NCI-H1048 (cell line): ENCODE results near the gene SRRM2.
A peak's percentile ranks its signal among the peaks of the same experiment; 100 is the strongest.

Experiments used
- DNase-seq: peaks from one replicate; lab custom pipeline; 2025; lab: John Stamatoyannopoulos, UW

SRRM2 gene

DNA sequence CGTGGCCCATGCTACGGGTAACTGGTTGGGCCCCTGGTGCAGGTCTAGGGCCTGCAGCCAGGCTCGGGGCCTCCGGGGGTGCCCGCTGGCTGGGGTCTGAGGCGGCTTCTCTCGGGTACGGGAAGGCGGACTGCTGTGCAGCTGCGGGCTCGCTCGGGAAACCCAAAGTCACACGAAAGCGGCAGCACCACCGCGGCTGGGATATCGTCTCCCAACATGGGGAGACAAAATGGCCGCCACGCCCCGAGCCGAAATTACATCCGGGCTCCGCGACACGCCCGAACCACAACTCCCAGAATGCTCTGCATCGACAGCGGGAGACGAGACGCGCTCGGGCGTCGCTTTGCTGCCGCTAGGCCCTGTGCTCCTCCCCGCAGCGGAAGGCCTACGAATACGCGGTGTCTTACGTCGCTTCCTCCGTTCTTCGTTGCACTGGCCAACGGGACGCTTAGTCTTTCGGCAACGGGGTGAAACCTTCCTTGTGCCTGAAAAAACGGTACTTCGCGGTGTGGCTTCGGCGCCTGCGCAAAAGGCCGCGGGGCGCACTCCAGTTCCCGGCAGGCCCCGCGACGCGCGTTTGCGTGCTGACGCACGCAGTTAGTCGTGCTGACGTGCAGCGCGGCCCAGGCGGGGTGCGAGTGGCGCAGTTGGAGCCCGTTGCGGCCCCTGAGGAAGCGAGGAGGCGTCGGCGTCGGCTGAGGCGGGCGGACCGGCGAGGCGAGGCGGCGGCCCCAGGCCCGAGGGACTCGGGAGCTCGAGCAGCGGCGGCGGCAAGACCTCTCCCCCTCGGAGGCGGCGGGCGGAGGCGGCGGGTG, at the start of gene SRRM2:
TSS of gene SRRM2 (plus strand) at position 604 of the 815 bp plus-strand sequence. CDS start 3,727 bp downstream, outside the sequence.
- DNase-seq, result peak; percentile 40

DNA sequence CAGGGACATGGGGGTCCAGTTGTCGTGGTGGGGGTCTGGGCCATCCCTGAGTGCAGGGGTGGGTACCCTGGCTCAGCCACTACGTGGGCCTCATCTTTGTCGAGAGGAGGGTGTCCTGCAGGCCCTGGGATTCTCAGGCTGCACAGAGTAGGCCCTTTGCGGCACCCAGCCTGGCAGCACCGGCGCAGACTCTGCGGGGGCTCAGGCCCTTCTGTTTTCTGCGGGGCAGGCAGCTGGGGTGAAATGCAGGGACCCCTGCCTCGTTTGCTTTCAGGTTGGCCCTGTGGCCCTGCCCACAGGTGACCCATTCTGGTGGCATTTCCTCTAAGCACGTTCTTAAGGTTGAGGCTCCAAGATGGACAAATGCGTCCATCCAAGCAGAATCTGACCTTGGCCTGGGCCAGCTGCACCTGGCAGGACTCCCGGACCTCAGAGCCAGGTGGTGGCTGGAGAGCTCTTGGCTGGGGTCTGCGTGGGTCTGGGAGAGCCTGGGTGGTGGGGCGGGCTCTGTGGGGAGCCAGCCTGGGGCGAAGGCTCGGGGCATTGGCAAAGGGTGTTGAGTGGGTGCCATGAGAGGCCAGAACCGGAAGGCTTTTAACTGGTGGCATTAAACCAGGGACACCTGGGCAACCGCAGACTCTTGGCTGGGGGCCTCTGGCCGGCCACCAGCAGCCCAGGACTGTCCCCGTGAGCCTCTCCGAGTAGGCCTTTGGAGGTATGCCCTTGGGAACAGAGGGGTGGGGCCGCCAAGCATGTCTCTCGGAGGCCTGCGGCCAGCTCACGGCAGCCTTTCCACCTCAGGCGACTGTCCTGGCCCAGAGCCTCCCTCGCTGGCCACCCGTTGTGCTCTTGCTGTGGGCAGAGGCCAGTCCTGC, 49.3 kb upstream of the SRRM2 start:
- DNase-seq, result no peak

DNA sequence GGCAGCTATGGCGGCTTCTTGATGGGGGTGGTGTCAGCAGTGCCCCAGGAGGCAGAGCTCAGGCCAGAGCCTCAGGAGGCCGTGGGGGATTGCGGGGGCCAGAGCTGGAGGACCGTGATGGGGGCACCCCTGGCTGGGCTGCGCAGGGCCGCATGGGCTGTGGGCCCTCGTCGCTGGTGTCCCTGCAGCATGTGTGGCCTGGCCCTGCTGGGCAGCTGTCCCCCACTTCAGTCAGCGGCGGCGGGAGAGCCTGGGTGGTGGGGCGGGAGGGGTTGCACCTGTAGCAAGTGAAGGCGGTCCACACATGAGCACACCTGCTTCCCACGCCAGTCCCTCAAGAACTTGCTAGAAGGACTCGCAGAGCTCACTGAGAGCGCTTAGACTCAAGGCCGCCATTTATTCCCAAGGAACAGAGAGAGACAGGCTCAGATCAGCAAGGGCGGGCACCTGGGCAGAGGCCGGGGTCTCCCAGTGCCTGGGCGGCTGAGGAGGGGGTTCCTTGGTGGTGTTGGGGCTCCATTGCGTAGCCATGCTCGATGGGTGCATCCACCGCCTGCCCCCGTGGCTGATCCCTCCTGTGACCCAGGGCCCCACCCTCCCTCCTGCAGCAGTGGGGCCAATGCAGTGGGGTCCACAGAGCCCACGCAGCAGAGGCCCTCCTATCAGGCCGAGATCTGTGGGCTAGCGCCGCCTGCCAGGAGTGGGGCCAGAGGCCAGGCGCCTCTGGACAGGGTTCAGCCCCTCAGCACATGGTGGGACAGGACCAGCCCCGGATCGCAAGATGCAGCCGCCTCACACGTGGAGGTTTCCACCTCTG, 48.1 kb upstream of the SRRM2 start:
- no peak for DNase-seq

DNA sequence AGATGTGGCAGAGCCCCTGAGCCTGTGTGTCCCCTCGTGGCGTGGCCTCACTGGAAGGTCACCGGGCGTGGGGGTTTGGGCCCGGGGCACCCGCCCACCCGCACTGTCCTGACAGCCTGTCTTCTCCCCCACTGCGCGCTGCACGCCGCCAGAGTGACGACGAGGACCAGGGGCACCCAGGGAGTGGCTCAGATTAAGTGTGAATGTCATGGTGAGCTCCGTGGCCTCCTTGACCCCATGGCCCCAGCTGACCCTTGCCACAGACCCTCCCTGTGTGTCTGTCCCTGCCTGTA, 47.5 kb upstream of the SRRM2 start:
- DNase-seq, result no peak

DNA sequence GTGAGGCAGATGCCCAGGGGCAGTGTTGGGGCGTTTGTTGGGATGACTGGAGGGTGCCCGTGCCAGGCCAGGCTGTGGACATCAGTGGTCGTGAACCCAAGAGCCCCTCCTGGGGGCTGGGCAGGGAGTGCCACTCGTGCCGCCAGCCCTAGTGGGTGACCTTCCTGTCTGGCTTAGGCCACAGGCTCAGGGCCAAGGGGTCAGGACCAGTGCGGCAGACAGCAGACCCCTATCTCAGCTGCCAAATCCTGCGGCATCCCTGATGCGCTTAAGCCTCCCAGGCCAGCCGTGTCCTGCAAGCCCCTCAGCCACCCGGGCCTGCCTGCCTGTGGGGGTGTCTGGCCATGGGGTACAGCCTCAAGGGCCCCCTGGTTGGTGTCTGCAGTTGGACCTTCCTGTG, 47.1 kb upstream of the SRRM2 start:
- DNase-seq, result no peak

DNA sequence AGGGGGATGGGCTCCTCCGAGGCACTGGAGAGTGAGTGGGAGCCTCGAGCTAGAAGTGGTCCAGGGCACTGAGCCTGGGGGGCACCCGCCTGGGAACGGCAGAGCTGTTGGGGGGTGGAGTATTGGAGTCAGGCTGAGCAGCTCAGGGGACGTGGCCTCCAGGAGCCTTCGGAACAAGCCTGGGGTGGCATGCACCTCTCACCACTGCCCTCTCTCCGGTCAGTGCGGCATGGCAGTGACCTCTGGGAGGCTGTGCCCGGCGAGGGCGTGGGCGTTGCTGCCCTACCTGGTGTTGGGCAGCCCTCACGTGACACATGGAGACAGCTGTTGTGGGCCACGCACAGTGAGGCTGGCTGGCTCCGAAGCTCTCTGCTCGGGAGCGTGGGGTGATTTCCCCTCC, 46.4 kb upstream of the SRRM2 start:
- DNase-seq, result no peak

DNA sequence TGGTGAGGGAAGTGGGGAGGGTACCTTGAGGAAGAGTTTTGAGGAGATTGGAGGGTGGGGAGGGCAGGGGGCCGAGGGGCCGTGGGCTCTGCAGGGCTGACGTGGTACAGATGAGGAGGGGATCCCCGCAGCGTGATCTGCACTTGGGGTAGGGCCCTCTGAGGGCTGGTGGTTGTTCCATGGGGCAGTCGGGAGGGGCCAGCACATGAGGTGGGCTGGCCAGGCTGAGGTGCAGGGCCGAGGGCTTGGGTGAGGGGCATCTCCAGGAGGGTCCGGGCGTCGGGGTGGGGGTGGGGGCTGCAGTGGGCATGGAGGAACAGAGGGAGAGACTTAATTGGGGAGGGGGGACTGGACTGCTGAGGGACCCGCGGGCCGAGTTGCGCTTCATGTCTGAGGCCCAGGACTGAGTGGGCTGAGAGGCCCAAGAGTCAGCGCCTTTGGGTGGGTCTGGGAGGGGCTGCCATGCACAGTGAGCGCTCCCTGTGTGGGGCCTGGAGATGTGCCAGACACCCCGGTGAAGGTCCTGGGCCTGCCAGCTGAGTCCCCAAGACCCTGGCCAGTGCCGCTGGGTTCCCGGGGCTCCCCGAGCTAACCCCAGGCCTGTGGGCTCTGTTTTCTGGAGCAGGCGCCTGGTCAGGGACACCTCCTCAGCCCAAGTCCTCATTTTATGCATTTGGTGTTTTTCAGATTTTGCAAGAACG, 45.7 kb upstream of the SRRM2 start:
- DNase-seq, result no peak

DNA sequence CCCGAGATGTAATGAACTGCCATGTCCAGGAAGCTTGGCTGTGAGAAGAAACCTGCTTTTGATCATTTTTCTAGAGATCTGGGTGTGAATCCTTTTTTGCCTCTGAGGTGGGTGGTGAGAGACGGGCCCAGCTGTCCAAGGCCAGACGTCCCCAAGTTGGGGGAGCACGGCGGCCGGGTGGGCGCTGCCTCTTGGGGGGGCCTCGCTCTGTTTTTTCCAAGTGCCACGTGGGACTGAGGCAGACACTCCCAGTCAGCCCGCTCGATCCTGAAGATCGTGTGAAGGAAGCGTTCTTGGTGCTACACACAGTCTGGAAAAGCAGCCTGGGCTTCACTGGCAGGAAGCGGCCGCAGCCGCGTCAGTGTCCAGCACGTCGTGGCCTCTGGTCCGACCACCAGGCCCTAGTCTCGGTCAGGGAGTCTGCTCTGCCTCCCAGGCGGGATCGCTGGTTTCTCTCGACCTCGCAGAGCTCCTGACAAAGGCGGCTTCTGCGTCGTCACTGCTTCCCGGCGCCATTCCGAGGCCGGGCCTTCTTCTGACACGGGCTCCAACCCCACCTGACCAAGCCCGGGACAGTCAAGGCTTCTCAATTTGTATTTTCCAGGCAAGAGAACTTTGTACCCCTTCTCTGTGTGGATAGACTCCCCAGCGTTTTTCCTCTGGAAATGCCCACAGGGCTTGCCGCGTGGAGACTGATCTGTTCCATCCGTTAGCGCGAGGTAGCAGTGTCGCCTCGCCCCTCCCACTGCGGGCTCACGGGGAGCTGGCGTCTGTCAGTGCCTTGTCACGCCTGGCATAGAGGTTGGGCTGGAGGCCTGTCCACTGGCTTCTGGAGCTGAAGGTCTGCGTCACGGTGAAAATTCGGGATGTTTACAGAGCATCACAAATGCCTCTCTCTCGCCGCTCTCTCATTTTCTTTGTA, 44.8 kb upstream of the SRRM2 start:
- no peak for DNase-seq

DNA sequence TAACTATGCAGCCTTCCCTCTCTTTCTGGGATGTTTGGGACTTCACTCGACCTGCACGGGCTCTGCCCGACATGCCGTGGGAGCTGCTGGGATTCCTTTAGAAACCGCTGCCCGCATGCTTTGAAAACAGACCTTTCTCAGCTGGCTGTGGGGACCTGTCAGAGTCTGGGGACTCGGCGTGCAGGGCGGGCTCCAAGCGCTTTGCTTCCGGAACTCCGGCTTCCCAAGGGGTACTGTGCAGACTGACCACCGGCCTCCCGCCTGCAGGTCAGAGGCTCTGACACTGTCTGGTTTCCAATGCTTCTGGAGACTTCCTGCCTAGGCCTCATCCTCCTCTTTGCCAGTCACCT, 44.2 kb upstream of the SRRM2 start:
- DNase-seq, result no peak

DNA sequence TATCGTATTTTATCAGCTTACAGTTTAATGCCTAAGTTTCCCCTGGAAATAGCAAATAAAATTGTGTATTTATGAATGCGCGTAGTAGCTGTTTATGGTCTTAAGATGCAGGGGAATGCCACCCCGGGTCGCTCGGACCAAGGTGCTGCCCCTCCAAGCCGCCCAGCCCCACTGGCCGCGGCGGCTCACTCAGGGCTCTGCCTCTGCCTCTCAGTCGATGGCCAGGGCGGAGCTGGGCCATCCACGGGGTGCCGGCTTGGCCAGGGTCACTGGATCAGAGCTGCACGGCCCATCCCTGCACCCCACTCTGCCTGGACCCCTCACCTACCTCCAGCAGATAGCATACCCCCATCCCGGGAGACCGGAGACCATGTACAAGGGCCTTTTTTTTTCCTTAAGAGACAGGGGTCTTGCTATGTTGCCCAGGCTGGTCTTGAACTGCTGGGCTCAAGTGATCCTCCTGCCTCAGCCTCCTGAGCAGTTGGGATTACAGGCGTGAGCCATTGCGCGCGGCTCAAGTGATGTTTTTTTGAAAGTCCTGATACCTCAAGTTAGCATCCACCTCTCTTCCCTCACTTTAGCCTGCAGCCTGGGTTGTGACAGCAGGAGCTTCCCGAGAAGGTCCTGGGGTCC, 43.4 kb upstream of the SRRM2 start:
- no peak for DNase-seq

DNA sequence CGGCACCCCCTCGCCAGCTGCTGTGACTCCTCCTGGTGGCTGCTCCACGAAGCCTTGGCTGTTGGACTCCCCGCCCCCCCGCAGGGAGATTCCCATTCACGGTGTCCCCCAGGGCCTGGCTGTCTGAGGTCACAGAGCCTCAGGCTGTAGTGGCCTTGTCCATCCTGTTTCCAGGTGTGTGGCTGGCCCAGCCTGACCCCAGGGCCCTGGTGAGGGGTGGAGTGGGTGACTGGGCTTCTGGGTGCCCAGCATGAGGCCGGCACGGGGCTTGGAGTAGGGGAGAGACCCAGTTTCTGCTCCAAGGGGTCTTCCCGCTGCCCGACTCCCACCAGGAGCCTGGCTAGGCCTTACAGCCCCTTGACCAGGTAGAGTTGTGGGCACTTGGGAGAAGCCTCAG, 42.9 kb upstream of the SRRM2 start:
- DNase-seq, result no peak

DNA sequence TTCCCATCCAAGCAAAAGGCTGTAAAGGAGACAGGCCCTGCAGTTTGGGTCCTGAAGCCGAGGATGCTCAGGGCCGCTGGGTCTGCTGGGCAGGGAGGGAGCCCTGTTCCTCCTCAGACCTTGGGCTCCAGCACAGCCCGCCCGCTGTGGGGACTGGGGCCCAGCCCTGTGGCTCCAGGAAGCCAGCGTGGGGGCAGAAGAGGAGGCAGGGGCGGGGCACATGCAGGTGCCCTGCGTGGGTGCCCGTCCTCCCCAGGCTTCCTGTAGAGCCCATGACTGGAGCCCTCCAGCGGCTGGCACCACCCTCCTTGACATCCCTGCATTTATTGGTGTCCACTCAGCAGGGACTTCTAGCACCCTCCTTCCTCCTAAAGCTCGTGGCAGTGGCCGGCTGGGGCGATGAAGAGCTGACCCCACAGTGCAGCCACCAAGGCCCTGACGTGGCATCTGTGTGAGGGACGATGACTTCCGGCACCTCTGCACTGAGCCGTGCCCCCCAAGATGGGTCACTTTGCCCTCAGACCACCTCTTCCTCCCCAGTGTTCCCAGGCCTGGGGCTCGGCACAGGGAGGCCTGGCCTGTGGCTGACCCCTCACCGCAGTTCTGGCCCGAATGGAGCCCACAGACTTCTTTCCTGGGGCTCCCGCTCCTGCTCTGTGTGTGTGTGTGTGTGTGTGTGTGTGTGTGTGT, 42.3 kb upstream of the SRRM2 start:
- DNase-seq, result no peak

DNA sequence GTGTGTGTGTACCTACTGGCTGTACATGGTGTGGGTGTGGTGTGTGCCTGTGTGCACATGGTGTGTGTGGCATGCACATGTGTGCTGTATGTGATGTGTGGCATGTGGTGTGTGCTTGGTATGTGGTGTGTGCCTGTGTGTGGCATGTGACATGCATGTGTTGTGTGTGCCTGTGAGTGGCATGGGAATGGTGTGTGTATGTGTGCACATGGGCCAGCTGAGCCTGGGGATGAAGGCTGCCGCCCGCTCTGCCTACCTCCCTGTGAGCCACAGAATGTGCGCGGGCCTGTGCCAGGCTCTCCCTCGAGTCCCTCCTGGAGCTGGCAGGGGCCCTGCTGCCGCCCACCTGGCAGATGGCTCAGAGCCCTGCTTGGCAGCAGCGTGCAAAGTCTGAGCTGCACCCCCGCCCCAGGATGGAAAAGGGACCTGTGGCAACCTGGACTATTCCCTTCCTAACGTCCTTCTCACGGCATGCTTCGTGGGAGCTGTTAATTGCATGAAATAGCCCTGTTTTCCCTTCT, 41.7 kb upstream of the SRRM2 start:
- no peak for DNase-seq

DNA sequence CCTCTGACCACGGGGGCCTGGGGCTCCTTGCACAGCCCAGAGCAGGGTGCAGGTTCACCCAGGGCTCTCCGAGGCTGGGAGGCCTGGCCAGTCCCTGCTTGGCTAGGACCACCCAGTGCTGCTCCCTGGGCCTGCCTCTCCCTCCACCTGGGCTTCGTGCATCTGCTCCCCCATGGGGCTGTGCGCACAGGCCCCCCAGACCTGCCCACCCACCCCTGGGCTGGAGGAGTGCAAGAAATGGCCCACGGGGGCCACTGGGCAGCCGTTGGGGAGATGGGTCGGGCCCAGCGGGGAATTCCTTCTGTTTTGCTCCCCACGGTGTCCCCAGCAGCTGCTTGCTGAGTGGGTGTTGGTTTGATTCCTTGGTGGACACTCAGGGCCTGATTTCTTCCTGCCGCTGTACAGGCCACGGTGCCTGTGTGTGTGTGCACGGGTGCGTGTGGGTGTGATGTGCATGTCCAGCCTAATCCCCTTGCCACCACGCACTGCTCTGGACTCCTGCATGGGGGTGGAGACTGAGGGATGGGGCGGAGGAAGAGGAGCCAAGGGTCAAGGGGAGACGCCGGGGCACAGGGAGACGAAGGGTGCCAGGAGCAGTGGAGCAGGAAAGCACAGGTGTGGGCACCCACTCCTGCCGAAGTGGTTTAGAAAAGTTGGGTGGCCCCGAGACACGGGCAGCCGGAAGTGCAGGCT, 40.9 kb upstream of the SRRM2 start:
- DNase-seq, result no peak

DNA sequence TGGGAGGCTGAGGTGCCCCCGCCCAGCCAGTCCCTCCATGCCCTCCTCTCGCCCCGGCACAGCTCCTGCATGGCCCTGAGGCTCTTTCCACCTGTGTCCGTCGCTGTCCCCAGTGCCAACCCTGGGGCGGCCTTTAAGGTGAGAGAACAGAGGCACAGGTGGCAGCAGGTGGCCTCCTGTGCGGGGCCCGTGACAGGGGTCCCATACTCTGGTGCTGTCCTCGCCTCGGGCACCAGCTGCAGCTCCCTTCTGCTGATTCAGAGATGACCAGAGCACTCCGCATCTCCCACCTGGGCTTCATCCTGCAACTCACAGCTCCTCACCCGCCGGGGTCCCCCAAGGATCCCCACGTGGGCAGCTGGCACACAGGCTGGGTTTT, 40.4 kb upstream of the SRRM2 start:
- no peak for DNase-seq

DNA sequence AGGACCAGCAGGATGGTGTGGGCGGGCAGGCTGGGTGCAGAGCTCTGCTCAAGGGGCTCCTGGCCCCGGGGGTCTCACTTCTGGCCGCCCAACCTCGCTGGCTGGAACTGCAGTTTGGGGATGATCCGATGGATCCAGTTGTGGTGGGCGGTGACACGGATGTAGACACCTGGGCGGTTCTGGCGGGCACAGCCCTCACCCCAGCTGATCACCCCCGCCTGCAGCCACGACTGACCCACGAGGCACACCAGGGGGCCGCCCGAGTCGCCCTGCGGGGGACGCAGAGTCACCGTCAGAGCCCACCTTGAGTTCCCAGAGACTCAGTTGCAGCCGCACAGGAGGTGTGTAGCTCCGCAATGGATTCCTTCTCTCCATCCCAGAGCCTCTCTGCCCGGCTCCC, 39.9 kb upstream of the SRRM2 start:
- DNase-seq, result no peak

DNA sequence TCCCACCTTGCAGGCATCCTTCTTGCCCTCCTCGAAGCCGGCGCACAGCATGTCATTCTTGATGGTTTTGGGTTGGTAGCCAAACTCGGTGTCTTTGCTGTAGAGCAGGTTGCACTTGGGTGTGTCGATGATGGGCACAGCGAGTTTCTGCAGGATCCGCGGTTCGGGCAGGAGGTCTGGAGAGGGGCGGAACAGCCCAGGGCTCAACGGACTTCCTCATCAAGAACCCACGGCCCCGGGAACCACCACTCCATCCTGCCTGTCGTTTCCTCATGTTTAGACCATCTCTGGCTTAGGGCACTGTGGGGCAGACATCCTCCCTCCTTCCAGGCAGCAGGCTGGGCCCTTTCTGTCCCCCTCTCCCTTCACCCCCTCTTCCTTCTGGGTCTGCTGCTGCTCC, 38.9 kb upstream of the SRRM2 start:
- no peak for DNase-seq

DNA sequence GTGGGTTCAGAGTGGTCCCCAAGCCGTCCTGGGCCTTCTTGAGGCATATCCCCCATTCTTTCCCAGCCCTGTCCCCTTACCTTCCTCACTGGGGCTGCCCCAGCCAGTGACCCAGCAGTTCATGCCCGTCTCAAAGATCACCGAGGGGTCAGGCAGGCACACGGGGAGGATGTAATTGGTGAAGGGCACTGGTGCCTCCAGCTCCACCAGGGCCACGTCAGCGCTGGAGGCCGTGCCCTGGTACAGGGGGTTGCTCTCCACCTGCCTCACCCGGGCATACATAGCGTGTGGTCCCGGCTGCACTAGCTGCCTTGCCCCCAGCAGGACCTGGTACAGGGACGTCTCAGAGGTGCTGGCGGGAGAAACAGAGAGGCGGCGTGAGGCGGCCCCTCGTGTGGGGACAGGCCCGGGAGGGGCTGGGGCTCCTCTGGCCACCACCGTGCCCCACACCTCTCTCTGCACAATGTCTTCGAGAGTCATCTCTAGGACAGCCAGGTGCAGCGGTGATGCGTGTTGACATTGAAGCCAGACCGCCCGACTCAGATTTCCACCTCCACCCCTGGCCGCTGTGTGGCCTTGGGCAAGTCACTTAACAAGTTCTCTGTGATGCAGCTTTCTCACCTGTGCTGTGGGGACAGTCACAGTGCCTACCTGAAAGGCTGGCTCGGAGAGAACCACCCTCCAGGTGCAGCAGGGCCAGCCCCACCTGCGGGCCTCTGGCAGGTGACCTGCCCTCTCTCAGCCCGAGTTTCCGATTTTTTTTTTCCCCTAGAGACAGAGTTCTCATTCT, 38.3 kb upstream of the SRRM2 start:
- no peak for DNase-seq
